Hematopoietic multipotent progenitor cell (in vitro differentiated cells): ENCODE measurements around the gene NR0B1. TPM values are rescaled to one million over a fixed set of nuclear protein-coding genes. Genes with fewer than 3 reads are reported as not detected.

ENCODE experiments used
- DNase-seq, 3 donors: peaks; one replicate each; pipeline ENCODE4 v3.0.0-alpha.2; 2011 to 2015; ENCODE audit warnings: low read depth in 2 of 3, low spot score in 2 of 3
- total RNA-seq: library from RNA; depleted of rRNA; stranded (reverse); fragments of >200 nt; gene quantifications from one replicate; pipeline ENCODE4 v1.2.3, GENCODE V29; 2012

The NR0B1 gene
- total RNA-seq, 1 donor, result 0.27 TPM

DNA sequence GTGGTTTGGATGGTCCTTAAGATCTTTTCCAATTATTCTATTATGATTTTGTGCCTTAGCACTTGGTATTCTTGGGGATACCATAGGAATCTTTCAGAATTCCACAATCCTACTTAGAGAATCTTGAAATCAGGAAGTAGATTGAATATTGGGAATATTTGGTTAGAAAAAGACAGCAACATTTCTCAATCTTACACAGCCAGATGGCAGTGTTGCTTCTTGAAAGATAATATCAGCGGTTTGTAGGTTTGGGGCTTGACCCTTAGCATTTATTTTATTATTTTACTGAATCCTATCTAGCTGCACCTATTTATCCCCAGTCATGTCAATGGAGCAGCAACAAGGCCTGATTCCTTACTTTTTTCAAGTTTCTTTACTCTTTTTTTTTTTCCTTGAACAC lies 33.7 kb downstream of the NR0B1 start:
- DNase-seq, result no peak

DNA sequence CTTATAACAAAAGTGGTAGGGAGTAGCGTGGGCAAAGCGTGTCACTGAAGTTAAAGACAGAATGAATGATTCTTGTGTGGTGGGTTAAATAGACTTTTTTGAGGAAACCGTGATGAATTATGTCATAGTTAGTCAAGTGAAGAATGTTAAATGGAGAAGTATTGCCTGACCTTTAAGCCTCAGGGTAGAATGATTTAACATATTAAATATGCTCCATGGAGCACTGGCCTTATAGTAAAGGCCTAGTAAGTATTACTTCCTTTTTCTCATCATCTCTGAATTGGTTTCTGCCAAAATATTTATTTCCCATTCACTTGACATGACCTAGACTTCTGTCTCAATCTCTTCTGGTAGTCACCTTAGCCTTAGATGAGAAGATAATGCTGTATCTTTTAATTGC lies 38.6 kb downstream of the NR0B1 start:
- DNase-seq, result no peak

DNA sequence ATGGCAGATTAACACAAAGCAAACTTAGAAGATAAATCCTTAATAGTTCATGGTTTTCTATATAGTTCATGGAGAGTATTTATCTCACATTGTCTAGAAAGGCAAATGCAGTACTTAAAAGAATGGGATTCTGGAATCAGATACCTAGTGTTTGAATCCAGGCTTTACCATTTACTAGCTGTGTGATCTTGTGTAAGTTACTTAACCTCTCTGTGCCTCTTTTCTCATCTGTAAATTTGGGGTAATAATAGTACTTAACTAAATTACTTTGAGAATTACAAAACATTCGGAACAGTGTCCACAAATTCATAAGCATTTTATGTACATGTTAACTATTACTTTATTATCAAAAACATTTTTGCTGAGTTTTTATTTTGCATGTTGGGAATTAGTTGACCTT lies 46.4 kb downstream of the NR0B1 start:
- no peak for DNase-seq

GRCh38 chrX:30261012-30261411 lies 48.2 kb downstream of the NR0B1 start:
- no peak for DNase-seq

DNA sequence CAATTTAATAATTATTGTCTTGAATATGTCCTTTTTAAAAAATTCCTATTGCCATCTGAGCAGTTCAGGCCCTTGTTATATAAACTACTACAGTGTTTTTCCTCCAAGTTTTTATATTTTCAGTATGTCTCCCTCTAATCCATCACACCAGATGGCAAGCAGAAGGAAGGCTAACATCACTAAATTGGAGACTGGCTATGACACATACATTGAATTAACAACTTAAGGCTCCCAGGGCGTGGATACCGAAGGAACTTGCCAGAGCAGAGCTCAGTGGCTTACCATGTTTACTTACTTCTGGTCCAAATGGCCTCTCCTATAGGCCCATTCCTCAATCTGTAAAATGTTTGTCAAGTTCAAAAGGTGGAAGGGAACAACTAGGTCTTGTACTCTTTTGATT lies 49.3 kb downstream of the NR0B1 start:
- DNase-seq, result no peak

Other genes with a start within 250 kb of the NR0B1 start
- gene MAGEB2, start 93.8 kb downstream of the NR0B1 start, total RNA-seq, result not detected
- not detected for gene MAGEB3, start 78.7 kb downstream of the NR0B1 start, total RNA-seq
- not detected for gene MAGEB4, start 67.4 kb downstream of the NR0B1 start, total RNA-seq
- gene MAGEB1, start 62.2 kb downstream of the NR0B1 start, total RNA-seq, result not detected